Colonic mucosa (tissue), 4 donors: ENCODE measurements around the gene INPP4A. TPM values are rescaled to one million over a fixed set of nuclear protein-coding genes. Genes with fewer than 3 reads are reported as not detected.

ENCODE experiments used
- DNase-seq: peaks from one replicate; pipeline ENCODE4 v3.0.0-alpha.2; 2020
- H3K27ac ChIP-seq: fragments of 200-600 bp; one replicate; pipeline ENCODE4 v1.8.0; 2021
- H3K27me3 ChIP-seq: fragments of 200-600 bp; one replicate; pipeline ENCODE4 v1.8.0; 2021
- H3K36me3 ChIP-seq: fragments of 200-600 bp; one replicate; pipeline ENCODE4 v1.8.0; 2021
- H3K4me1 ChIP-seq: fragments of 200-600 bp; one replicate; pipeline ENCODE4 v1.8.0; 2021; ENCODE audit warnings: mild to moderate bottlenecking
- H3K4me3 ChIP-seq: fragments of 200-600 bp; one replicate; pipeline ENCODE4 v1.8.0; 2021
- H3K9ac ChIP-seq, 2 donors: one replicate each; pipeline ENCODE4 v1.7.0; 2013; ENCODE audit warnings: control low read depth in 2 of 2, low read depth in 2 of 2, low read length in 2 of 2
- H3K9me3 ChIP-seq: fragments of 200-600 bp; one replicate; pipeline ENCODE4 v1.8.0; 2021
- intact Hi-C: fragments of 100-400 bp; cut with DNase I; formaldehyde crosslinking; loops from one replicate; pipeline ENCODE4 v1.14.1; 2022
- total RNA-seq, 2 donors: library from RNA; stranded (reverse); fragmentation: NEBNext Ultra II Directional in 1 of 2; extraction: Animal tissue kit (Norgen Biotek cat#: 25700) in 1 of 2; gene quantifications; one replicate each; pipeline ENCODE4 v1.2.1, GENCODE V29; 2021
- TF ChIP-seq, protein P1 (sequence below): fragments of 200-600 bp; IDR thresholded peaks from one replicate; pipeline ENCODE4 v1.8.0; 2022; ENCODE audit warnings: antibody characterized with exemption, mild to moderate bottlenecking
- donor health status: healthy.
- donor health status: DM: no; HTN: no; CAD: no.
- donor health status: DM: no; HTN: no; CAD: no.

Gene INPP4A
- total RNA-seq, 2 donors from 2014 or later = 11.5 to 17.9 TPM

DNA sequence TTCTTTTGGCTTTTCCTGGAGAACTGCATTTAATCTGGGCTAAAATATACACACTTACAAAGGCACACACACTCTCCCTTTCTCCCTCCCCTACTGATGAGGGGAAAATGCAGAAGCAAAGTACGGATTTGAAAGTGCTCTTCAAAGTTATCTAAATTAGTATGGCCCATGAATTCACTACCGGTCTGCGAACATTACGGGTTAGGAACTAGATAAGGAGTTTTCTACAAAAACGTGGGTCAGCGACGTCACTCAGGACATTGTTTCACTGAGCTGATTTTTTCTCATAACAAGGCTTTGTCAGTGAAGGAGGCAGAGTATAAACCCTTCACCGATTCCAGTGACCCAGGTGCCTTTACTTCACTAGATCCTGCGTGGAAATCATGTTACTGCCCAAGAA is 116.4 kb downstream of the INPP4A start:
- TF ChIP-seq, protein P1, sequence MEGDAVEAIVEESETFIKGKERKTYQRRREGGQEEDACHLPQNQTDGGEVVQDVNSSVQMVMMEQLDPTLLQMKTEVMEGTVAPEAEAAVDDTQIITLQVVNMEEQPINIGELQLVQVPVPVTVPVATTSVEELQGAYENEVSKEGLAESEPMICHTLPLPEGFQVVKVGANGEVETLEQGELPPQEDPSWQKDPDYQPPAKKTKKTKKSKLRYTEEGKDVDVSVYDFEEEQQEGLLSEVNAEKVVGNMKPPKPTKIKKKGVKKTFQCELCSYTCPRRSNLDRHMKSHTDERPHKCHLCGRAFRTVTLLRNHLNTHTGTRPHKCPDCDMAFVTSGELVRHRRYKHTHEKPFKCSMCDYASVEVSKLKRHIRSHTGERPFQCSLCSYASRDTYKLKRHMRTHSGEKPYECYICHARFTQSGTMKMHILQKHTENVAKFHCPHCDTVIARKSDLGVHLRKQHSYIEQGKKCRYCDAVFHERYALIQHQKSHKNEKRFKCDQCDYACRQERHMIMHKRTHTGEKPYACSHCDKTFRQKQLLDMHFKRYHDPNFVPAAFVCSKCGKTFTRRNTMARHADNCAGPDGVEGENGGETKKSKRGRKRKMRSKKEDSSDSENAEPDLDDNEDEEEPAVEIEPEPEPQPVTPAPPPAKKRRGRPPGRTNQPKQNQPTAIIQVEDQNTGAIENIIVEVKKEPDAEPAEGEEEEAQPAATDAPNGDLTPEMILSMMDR = no peak

DNA sequence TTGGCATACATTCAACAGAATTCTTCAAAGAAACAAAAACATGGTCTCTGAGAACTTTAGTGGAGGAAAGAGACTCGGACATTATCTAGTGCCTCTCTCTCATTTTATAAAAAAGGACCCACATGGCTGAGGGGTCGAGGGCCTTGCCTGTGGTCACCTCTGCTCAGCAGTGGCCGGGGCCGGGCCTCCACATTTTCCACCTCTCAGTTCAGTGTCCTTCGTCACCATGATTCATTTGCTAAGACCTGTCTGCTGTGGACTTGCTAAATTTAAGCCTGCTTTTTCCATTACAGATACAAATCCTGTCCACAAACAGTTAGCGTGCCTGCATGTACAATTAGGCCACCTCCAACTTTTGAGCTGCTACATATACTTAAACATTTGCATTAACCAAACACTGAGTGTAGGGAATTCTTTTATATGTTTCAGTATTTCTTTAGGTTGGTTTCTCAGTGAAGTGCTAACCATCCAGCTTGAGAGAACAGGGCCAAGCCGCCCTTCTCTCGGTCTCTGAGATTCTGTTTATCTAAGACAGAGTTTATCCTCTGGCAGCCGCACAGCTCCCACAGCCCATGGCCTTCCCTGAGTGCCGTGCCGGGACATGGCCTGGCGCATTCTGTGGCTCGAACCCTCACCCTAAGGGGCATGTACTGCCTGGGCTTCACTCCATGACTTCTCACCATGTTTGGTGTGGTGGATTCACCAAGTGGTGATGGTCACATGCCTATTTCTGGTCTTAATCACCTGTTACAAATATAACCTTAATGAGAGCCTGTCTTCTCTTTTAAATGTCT is 117.4 kb downstream of the INPP4A start:
- no peak overlapping the region for H3K27ac ChIP-seq
- no peaks in the 10 kb centered on the region for H3K27me3 ChIP-seq
- no peak overlapping the region for H3K9ac ChIP-seq
- H3K9me3 ChIP-seq = no peaks in the 10 kb centered on the region
- no peaks in the 10 kb centered on the region for H3K36me3 ChIP-seq
- H3K4me1 ChIP-seq = no peaks in the 10 kb centered on the region
- TF ChIP-seq, protein P1 = no peak
- DNase-seq = no peak
- intact Hi-C loops = loop anchor here (10.0 kb wide), 1 partner anchor 117 kb away; the partner anchor contains the start of gene INPP4A
- H3K4me3 ChIP-seq = no peak overlapping the region

More for the DNA sequence above, 116.4 kb downstream of the INPP4A start:
- no peak for DNase-seq
- H3K27me3 ChIP-seq = no peaks in the 10 kb centered on the region
- intact Hi-C loops = loop anchor here (10.0 kb wide), 1 partner anchor 116 kb away; the partner anchor contains the start of gene INPP4A
- H3K4me3 ChIP-seq = no peak overlapping the region
- H3K9me3 ChIP-seq = no peaks in the 10 kb centered on the region
- no peaks in the 10 kb centered on the region for H3K4me1 ChIP-seq
- H3K36me3 ChIP-seq = no peaks in the 10 kb centered on the region
- no peak overlapping the region for H3K9ac ChIP-seq
- no peak overlapping the region for H3K27ac ChIP-seq

DNA sequence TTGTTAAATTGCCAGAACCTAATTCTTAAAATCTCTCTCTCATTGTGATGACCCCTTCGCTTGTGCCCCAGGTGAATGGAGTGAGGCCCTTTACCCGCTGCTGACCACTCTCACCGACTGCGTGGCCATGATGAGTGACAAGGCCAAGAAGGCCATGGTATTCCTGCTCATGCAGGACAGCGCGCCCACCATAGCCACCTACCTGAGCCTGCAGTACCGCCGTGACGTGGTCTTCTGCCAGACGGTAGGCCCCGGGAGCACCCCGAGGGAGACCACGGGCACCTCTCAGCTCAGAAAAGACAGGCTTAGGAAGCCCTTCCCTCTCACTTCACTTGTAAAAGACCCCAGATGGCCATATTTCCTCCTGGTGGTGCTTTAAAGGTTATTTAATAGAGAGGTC is 118.7 kb downstream of the INPP4A start:
- DNase-seq = no peak
- TF ChIP-seq, protein P1 = no peak
- Histone ChIP-seq H3K9ac (no peak overlapping the region), H3K27me3 (no peaks in the 10 kb centered on the region), H3K36me3 (no peaks in the 10 kb centered on the region), H3K4me3 (no peak overlapping the region), H3K27ac (no peak overlapping the region), H3K9me3 (no peaks in the 10 kb centered on the region), H3K4me1 (no peaks in the 10 kb centered on the region)
- intact Hi-C loops = loop anchor here (10.0 kb wide), 1 partner anchor 119 kb away; the partner anchor contains the start of gene INPP4A

DNA sequence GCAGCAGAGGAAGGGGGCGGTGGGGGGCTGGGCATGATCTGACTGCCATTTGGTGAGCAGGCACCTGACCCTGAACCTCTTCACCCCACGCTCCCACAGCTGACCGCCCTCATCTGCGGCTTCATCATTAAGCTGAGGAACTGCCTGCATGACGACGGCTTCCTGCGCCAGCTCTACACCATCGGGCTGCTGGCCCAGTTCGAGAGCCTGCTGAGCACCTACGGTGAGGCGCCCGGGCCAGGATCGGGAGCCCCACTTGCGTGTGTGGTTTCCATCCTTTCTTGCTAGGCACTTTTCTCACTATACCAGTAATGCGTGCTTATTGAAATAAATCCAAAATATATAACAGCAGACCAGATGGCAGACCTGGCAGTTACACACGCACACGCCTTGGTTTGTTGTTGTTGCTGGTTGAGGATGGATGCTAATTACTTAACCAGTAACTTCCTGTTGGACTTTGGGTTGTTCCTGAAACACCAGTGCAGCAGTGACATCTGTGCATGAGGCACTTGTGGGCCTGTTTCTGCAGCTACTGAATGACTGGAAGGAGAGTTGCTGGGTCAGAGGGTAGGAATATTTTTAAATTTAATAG is 120.0 kb downstream of the INPP4A start:
- H3K4me3 ChIP-seq = no peak overlapping the region
- no peak overlapping the region for H3K9ac ChIP-seq
- H3K9me3 ChIP-seq = no peaks in the 10 kb centered on the region
- no peaks in the 10 kb centered on the region for H3K36me3 ChIP-seq
- DNase-seq = peak; percentile 35
- TF ChIP-seq, protein P1 = no peak
- no peaks in the 10 kb centered on the region for H3K27me3 ChIP-seq
- no peaks in the 10 kb centered on the region for H3K4me1 ChIP-seq
- peak overlapping the region; percentile 13 for H3K27ac ChIP-seq
- intact Hi-C loops = loop anchor here (5.0 to 10.0 kb wide), 2 partner anchors 38 to 120 kb away; partner anchors contain the start of gene INPP4A

DNA sequence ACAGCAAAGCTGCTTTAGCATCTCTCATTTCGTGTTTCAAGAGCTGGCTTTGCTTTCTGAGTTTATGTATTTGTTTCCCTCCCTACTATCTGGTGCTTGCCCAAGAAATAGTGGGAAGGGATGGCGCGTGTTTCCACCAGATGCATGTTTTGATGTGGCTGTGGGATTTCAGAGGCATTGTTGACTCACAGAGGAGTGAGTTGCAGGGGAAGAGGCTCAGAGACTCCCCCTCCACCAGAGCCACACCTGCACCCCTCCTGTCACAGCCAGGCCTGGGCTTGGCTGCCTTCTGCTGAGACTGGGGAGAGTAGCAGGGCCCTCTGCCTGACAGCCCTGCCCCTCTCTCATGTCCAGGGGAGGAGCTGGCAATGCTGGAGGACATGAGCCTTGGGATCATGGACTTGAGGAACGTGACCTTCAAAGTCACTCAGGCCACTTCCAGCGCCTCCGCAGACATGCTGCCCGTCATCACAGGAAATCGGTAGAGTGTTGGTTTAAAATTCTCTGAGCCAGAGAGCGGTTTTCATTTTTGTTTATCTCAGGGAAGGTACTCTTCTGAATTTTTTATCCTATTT is 120.7 kb downstream of the INPP4A start:
- Histone ChIP-seq H3K4me1 (no peaks in the 10 kb centered on the region), H3K27me3 (no peaks in the 10 kb centered on the region), H3K9ac (no peak overlapping the region), H3K9me3 (no peaks in the 10 kb centered on the region), H3K27ac (peak overlapping the region; percentile 13), H3K36me3 (no peaks in the 10 kb centered on the region), H3K4me3 (no peak overlapping the region)
- no peak for DNase-seq
- intact Hi-C loops = loop anchor here (5.0 to 10.0 kb wide), 2 partner anchors 37 to 121 kb away; partner anchors contain the start of gene INPP4A
- TF ChIP-seq, protein P1 = no peak
